H1 (cell line): ENCODE data around the gene PRLH. TPM values are rescaled to one million over a fixed set of nuclear protein-coding genes. Genes with fewer than 3 reads are reported as not detected.

Experiments
- CTCF ChIA-PET: fragments of 300-600 bp; sonication (Branson Sonifier 250); formaldehyde crosslinking; loops from one replicate; lab custom pipeline; 2021; ENCODE audit not compliant: partially characterized antibody; lab: Charles Lee
- POLR2A ChIA-PET: fragments of 300-600 bp; sonication (Branson Sonifier 250); formaldehyde crosslinking; loops from one replicate; lab custom pipeline; 2021; ENCODE audit warnings: inconsistent platforms; ENCODE audit not compliant: partially characterized antibody; lab: Charles Lee
- DNase-seq, 2 experiments: peaks; one replicate each; pipeline versions ENCODE4 v3.0.0 to v3.0.0-alpha.2; 2010 to 2022; ENCODE audit warnings: low spot score in 2 of 2, low read depth in 1 of 2, mixed read lengths in 1 of 2
- FAIRE-seq: peaks from 2 replicates; lab custom pipeline; 2011; peaks lifted over from hg19 to GRCh38; lab: Jason Lieb, UNC
- H2AFZ ChIP-seq: 2 replicates; pipeline ENCODE4 v1.8.1; 2012; ENCODE audit warnings: low read length, inconsistent platforms
- H2AK5ac ChIP-seq: 2 replicates; pipeline ENCODE4 v1.6.1; 2013; ENCODE audit warnings: low read depth, low read length
- H2BK120ac ChIP-seq: replicated peaks from 2 replicates; pipeline ENCODE3; 2013; ENCODE audit warnings: low read depth, low read length, inconsistent platforms
- H2BK12ac ChIP-seq: 2 replicates; pipeline ENCODE4 v1.6.1; 2013; ENCODE audit warnings: low read depth, low read length
- H2BK15ac ChIP-seq: 2 replicates; pipeline ENCODE4 v1.6.1; 2013; ENCODE audit warnings: low read length
- H2BK20ac ChIP-seq: 2 replicates; pipeline ENCODE4 v1.6.1; 2013; ENCODE audit warnings: low read length
- H2BK5ac ChIP-seq: 2 replicates; pipeline ENCODE4 v1.6.1; 2013; ENCODE audit warnings: low read depth, low read length
- H3K14ac ChIP-seq: 2 replicates; pipeline ENCODE4 v1.6.1; 2013; ENCODE audit warnings: inconsistent platforms; ENCODE audit not compliant: insufficient read length
- H3K18ac ChIP-seq: 2 replicates; pipeline ENCODE4 v1.6.1; 2013; ENCODE audit warnings: low read length; ENCODE audit errors: extremely low read depth
- H3K23ac ChIP-seq: 2 replicates; pipeline ENCODE4 v1.6.1; 2013; ENCODE audit warnings: inconsistent platforms; ENCODE audit not compliant: insufficient read length
- H3K23me2 ChIP-seq: 2 replicates; pipeline ENCODE4 v1.6.1; 2013; ENCODE audit warnings: low read depth, low read length
- H3K27ac ChIP-seq: 2 replicates; pipeline ENCODE4 v1.6.1; 2011; ENCODE audit warnings: low read depth, low read length, inconsistent platforms
- H3K27me3 ChIP-seq, 4 experiments: replicated peaks in 1 of 4; 1 replicate in 1 of 4; 2 replicates in 3 of 4; pipeline versions ENCODE4 v1.6.1 to v1.8.1; 2011 to 2013; ENCODE audit warnings: low read length in 3 of 4, mild to moderate bottlenecking in 3 of 4, inconsistent platforms in 2 of 4, mixed read lengths in 2 of 4, moderate library complexity in 1 of 4; ENCODE audit not compliant: control insufficient read depth in 3 of 4, insufficient read depth in 3 of 4; ENCODE audit errors: extremely low read depth in 1 of 4
- H3K36me3 ChIP-seq, 4 experiments: 2 replicates each; pipeline versions ENCODE4 v1.6.1 to v1.8.1; 2011 to 2013; ENCODE audit warnings: mild to moderate bottlenecking in 4 of 4, low read length in 3 of 4, moderate library complexity in 2 of 4, control low read depth in 1 of 4, inconsistent platforms in 1 of 4; ENCODE audit not compliant: insufficient read depth in 4 of 4, control insufficient read depth in 2 of 4
- H3K4ac ChIP-seq: replicated peaks from 2 replicates; pipeline ENCODE3; 2013; ENCODE audit warnings: low read length, low read depth, mixed read lengths, inconsistent platforms; ENCODE audit not compliant: insufficient read length
- H3K4me1 ChIP-seq, 4 experiments: replicated peaks in 1 of 4; 1 replicate in 1 of 4; 2 replicates in 3 of 4; pipeline versions ENCODE4 v1.6.1 to v1.8.1; 2011 to 2013; ENCODE audit warnings: low read length in 3 of 4, inconsistent platforms in 2 of 4, mixed read lengths in 1 of 4; ENCODE audit not compliant: insufficient read depth in 4 of 4, control insufficient read depth in 3 of 4
- H3K4me2 ChIP-seq, 2 experiments: 2 replicates each; pipeline versions ENCODE4 v1.6.1 to v1.8.1; 2011 to 2013; ENCODE audit warnings: low read depth in 2 of 2, low read length in 2 of 2, control low read depth in 1 of 2, inconsistent platforms in 1 of 2, mild to moderate bottlenecking in 1 of 2; ENCODE audit not compliant: insufficient read depth in 1 of 2
- H3K4me3 ChIP-seq, 4 experiments: fragments of 200-600, 300-600 bp in 1 of 4; sonication (generic), shearing (Covaris generic), sonication (Bioruptor Twin) in 1 of 4; 2 replicates each; pipeline versions ENCODE4 v1.5.1 to v1.8.1; 2011 to 2016; ENCODE audit warnings: low read length in 4 of 4, low read depth in 3 of 4, control low read depth in 2 of 4, inconsistent platforms in 2 of 4, mild to moderate bottlenecking in 2 of 4, mixed read lengths in 1 of 4, moderate library complexity in 1 of 4; ENCODE audit not compliant: insufficient read depth in 2 of 4; ENCODE audit errors: extremely low read depth in 1 of 4
- H3K56ac ChIP-seq: replicated peaks from 2 replicates; pipeline ENCODE3; 2013; ENCODE audit warnings: low read depth, mild to moderate bottlenecking, mixed read lengths, low read length, inconsistent platforms; ENCODE audit not compliant: insufficient read length
- H3K79me1 ChIP-seq: 2 replicates; pipeline ENCODE4 v1.6.1; 2013; ENCODE audit warnings: low read depth, low read length, control low read depth
- H3K79me2 ChIP-seq, 2 experiments: 2 replicates each; pipeline versions ENCODE4 v1.6.1 to v1.8.1; 2012 to 2013; ENCODE audit warnings: low read length in 2 of 2, mild to moderate bottlenecking in 2 of 2, inconsistent platforms in 1 of 2; ENCODE audit not compliant: insufficient read depth in 2 of 2, control insufficient read depth in 1 of 2
- H3K9ac ChIP-seq, 4 experiments: replicated peaks in 1 of 4; 1 replicate in 1 of 4; 2 replicates in 3 of 4; pipeline versions ENCODE4 v1.6.1 to v1.8.1; 2011 to 2013; ENCODE audit warnings: low read depth in 3 of 4, low read length in 3 of 4, control low read depth in 2 of 4, mild to moderate bottlenecking in 2 of 4, moderate library complexity in 2 of 4, inconsistent platforms in 1 of 4; ENCODE audit errors: extremely low read depth in 1 of 4
- H3K9me3 ChIP-seq, 2 experiments: 2 replicates each; pipeline versions ENCODE4 v1.6.1 to v1.8.1; 2012 to 2013; ENCODE audit warnings: mild to moderate bottlenecking in 2 of 2, moderate library complexity in 2 of 2, control low read depth in 1 of 2, inconsistent platforms in 1 of 2, low read depth in 1 of 2, low read length in 1 of 2, mixed read lengths in 1 of 2; ENCODE audit not compliant: insufficient read depth in 2 of 2
- H4K20me1 ChIP-seq, 2 experiments: replicated peaks in 1 of 2; 2 replicates each; pipeline versions ENCODE3 to v1.8.1; 2011 to 2013; ENCODE audit warnings: inconsistent platforms in 2 of 2, low read length in 2 of 2, mild to moderate bottlenecking in 1 of 2; ENCODE audit not compliant: insufficient read depth in 2 of 2, control insufficient read depth in 1 of 2
- H4K5ac ChIP-seq: 2 replicates; pipeline ENCODE4 v1.6.1; 2013; ENCODE audit warnings: low read length, low read depth, mixed read lengths, inconsistent platforms; ENCODE audit not compliant: insufficient read length
- H4K8ac ChIP-seq: 2 replicates; pipeline ENCODE4 v1.8.0; 2013; ENCODE audit warnings: mild to moderate bottlenecking, moderate library complexity, low read length, inconsistent platforms; ENCODE audit not compliant: insufficient read depth; ENCODE audit errors: extremely low read depth
- H4K91ac ChIP-seq: replicated peaks from 2 replicates; pipeline ENCODE3; 2013; ENCODE audit warnings: low read length, mixed read lengths, inconsistent platforms; ENCODE audit not compliant: insufficient read length
- ASH2L ChIP-seq: fragments of 200-600, 300-600 bp; sonication (generic); IDR thresholded peaks from one replicate; pipeline ENCODE4 v1.7.1; 2017; ENCODE audit warnings: low read length
- MAFK ChIP-seq: IDR thresholded peaks from 2 replicates; pipeline ENCODE4 v1.6.1; 2012; ENCODE audit warnings: low read depth, mild to moderate bottlenecking, improper control_type of control experiment, low read length
- POLR2AphosphoS5 ChIP-seq: IDR thresholded peaks from 2 replicates; pipeline ENCODE4 v1.6.1; 2011; ENCODE audit warnings: low read depth, low read length
- RAD21 ChIP-seq, 2 experiments: IDR thresholded peaks in 1 of 2; conservative IDR thresholded peaks in 1 of 2; 2 replicates each; pipeline ENCODE4 v1.6.1; 2011; ENCODE audit warnings: low read depth in 2 of 2, low read length in 2 of 2, improper control_type of control experiment in 1 of 2, inconsistent platforms in 1 of 2, mild to moderate bottlenecking in 1 of 2, moderate library complexity in 1 of 2
- SRF ChIP-seq: IDR thresholded peaks from 2 replicates; pipeline ENCODE4 v1.6.1; 2011; ENCODE audit warnings: mild to moderate bottlenecking, low read depth, low read length, moderate library complexity
- WGBS, 2 experiments: shearing (Covaris generic) in 1 of 2; methylation state at CpG; one replicate each; pipeline versions ENCODE4 v1.1.6 to v1.1.7; 2013 to 2015; ENCODE audit warnings: low lambda C conversion rate in 2 of 2, mixed read lengths in 2 of 2, inconsistent platforms in 1 of 2, low coverage in 1 of 2, missing lambda C conversion rate in 1 of 2; ENCODE audit not compliant: insufficient replicate concordance in 2 of 2, insufficient coverage in 1 of 2, insufficient read length in 1 of 2; ENCODE audit errors: extremely low coverage in 1 of 2, missing lambda C conversion rate in 1 of 2; 5-methylcytosine and 5-hydroxymethylcytosine counted together
- polyA plus RNA-seq, 7 experiments: library from polyadenylated mRNA; depleted of rRNA in 3 of 7; stranded (reverse) in 5 of 7; unstranded in 2 of 7; fragments of >200 nt in 5 of 7; fragments of 200-250 nt in 2 of 7; gene quantifications; 1 replicate in 5 of 7; 2 replicates in 1 of 7; 4 replicates in 1 of 7; pipeline versions ENCODE4 v1.2.1 to v1.2.3, GENCODE V29; 2011 to 2013; ENCODE audit warnings: missing spikeins in 2 of 7, mixed read lengths in 2 of 7
- total RNA-seq: library from RNA; stranded (reverse); fragmentation: NEBNext Ultra II Directional; extraction: Animal tissue kit (Norgen Biotek cat#: 25700); gene quantifications from 2 replicates; pipeline ENCODE4 v1.2.1, GENCODE V29; 2021
- TF ChIP-seq, protein P1 (sequence below), 3 experiments: IDR thresholded peaks; 1 replicate in 2 of 3; 2 replicates in 1 of 3; pipeline versions ENCODE4 v1.5.1 to v1.6.1; 2011; ENCODE audit warnings: low read length in 3 of 3, mild to moderate bottlenecking in 3 of 3, inconsistent platforms in 2 of 3, low read depth in 1 of 3, moderate library complexity in 1 of 3; ENCODE audit not compliant: insufficient read depth in 1 of 3; ENCODE audit errors: control extremely low read depth in 1 of 3

Gene PRLH
- total and polyA plus RNA-seq, 2 of the 8 experiments (the other 6 are each of a cell fraction or from before 2014, with no cell fraction given) = not detected

DNA sequence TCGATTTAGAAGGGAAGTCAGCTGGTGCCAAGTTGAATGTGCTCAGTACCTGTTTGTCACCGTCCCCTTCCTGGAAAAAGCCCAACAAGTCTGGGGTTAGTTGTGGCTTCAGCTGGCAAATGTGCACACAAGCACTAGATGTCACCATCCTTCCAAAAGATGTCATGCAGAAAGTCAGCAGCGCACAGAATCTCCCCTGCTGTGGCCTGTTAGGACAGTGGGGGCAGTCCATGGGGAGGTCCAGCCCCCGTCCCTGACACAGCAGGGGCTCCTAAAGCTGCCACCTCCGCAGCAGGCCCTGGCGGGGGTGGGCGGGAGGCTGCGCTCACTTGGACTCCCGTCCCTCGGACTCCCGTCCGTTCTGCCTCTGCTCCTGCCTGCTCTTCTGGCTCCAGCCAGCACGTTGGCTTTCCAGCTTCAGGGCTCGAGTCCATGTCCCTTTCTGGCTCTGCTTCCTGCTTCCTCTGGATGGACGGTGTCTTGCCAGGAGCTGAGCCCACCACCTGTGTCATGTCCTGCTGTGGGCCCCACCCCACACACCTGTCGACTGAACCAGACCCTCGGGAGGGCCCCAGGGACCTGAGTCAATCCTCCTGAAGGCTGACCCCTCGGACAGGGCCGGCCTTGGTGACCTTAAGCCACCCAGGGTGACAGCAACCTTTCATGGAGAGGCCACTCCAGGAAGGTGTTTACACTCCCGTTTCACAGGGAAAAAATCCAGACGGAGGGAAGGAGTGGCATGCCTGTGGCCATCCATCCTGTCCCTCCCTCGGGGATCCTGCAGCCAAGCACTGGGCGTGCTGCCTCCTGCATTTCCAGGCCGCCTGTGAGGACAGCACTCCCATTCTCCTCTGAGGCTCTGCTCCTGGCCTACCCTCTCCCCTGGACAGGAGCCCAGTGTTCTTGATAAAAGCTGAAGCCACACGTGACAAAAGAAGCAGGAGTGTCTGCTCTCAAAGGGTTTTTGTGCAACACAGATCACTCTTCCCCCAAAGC is 15.7 kb downstream of the PRLH start:
- no peak overlapping the region for H2AFZ ChIP-seq
- no peak overlapping the region for H3K4me2 ChIP-seq
- no peak overlapping the region for H4K91ac ChIP-seq
- ChIA-PET CTCF (interaction anchor here (0.6 to 3.1 kb wide), 19 partner anchors 10 to 163 kb away, joined by 3 to 24 read pairs (median 4); no protein-coding TSS in a partner anchor), POLR2A (interaction anchor here (1.1 to 5.5 kb wide), 6 partner anchors 9 to 49 kb away, joined by 3 to 27 read pairs (median 6); partner anchors contain the start of gene RAB17)
- H3K4me1 ChIP-seq = peaks cover 0 to 19% (median 14%) of the 10 kb centered on the region in 4 experiments; a peak in 6 of 7 replicates
- H2BK20ac ChIP-seq = no peak overlapping the region; the same call in 1 of the 2 replicates
- H3K27ac ChIP-seq = no peak overlapping the region
- WGBS, 2 experiments = 77% methylated on average over 25 of the region's 25 CpGs; no CpG with 5 or more reads in 1 of the 2 experiments
- no peak overlapping the region; a peak in 1 of 7 replicates for H3K9ac ChIP-seq
- H3K36me3 ChIP-seq = peaks cover 0 to 2% (median 0%) of the 10 kb centered on the region in 4 experiments; a peak in 1 of 8 replicates
- H4K20me1 ChIP-seq = peaks cover 3% of the 10 kb centered on the region in 2 experiments
- H3K4me3 ChIP-seq = no peak overlapping the region
- H3K27me3 ChIP-seq = no peaks in the 10 kb centered on the region
- FAIRE-seq = peak; percentile 69
- peaks cover 0 to 19% of the 10 kb centered on the region in 2 experiments; a peak in 3 of 4 replicates for H3K79me2 ChIP-seq
- no peaks in the 10 kb centered on the region for H3K9me3 ChIP-seq
- H3K4ac ChIP-seq = no peak overlapping the region
- no peak overlapping the region for H3K14ac ChIP-seq
- H3K23me2 ChIP-seq = no peaks in the 10 kb centered on the region; the same call in 1 of the 2 replicates
- peaks cover 2% of the 10 kb centered on the region; the same call in 1 of the 2 replicates for H3K79me1 ChIP-seq
- TF ChIP-seq, protein P1, sequence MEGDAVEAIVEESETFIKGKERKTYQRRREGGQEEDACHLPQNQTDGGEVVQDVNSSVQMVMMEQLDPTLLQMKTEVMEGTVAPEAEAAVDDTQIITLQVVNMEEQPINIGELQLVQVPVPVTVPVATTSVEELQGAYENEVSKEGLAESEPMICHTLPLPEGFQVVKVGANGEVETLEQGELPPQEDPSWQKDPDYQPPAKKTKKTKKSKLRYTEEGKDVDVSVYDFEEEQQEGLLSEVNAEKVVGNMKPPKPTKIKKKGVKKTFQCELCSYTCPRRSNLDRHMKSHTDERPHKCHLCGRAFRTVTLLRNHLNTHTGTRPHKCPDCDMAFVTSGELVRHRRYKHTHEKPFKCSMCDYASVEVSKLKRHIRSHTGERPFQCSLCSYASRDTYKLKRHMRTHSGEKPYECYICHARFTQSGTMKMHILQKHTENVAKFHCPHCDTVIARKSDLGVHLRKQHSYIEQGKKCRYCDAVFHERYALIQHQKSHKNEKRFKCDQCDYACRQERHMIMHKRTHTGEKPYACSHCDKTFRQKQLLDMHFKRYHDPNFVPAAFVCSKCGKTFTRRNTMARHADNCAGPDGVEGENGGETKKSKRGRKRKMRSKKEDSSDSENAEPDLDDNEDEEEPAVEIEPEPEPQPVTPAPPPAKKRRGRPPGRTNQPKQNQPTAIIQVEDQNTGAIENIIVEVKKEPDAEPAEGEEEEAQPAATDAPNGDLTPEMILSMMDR (IDR thresholded peaks at IDR 0.05; ENCODE audit: control extremely low read depth in 1 of 3, insufficient read depth in 1 of 3, low read depth in 1 of 3, low read length in 3 of 3) = peak in 2 of 3 experiments; percentile 30 to 51; a peak in 2 of 4 replicates
- no peak for TF ChIP-seq POLR2AphosphoS5
- TF ChIP-seq SRF = no peak
- no peak for TF ChIP-seq MAFK
- TF ChIP-seq RAD21 (IDR thresholded peaks at IDR 0.05 in 1 of 2, conservative IDR thresholded peaks at IDR 0.05 in 1 of 2; ENCODE audit: low read depth in 2 of 2, low read length in 2 of 2) = peak; percentile 54 to 69
- no peak for TF ChIP-seq ASH2L
- H2BK15ac ChIP-seq = 0 out of 2 replicates have a peak overlapping the region, but pooled peaks have one; percentile 53
- H4K5ac ChIP-seq = no peak overlapping the region
- H3K56ac ChIP-seq = no peak overlapping the region
- H2BK12ac ChIP-seq = no peak overlapping the region
- H3K18ac ChIP-seq = no peak overlapping the region; the same call in 1 of the 2 replicates
- no peak for DNase-seq
- no peak overlapping the region for H3K23ac ChIP-seq
- H2AK5ac ChIP-seq = no peak overlapping the region
- no peak overlapping the region for H2BK120ac ChIP-seq
- no peak overlapping the region for H2BK5ac ChIP-seq
- H4K8ac ChIP-seq = peak overlapping the region; percentile 76; the same call in 1 of the 2 replicates
